Parathyroid adenoma (tissue), 2 donors: ENCODE measurements around the gene DCDC2C.

Experiments used
- H2AFZ ChIP-seq: fragments of 300-600 bp; sonication (generic); one replicate; pipeline ENCODE4 v1.7.0; 2017; ENCODE audit warnings: antibody characterized with exemption, mild to moderate bottlenecking
- H3K27ac ChIP-seq: fragments of 300-600 bp; sonication (generic); one replicate; pipeline ENCODE4 v1.7.0; 2017
- H3K27me3 ChIP-seq: fragments of 300-600 bp; sonication (generic); one replicate; pipeline ENCODE4 v1.7.0; 2017; ENCODE audit warnings: low read length; ENCODE audit not compliant: control insufficient read depth, insufficient read depth
- H3K36me3 ChIP-seq: fragments of 300-600 bp; sonication (generic); one replicate; pipeline ENCODE4 v1.7.0; 2017; ENCODE audit warnings: low read length; ENCODE audit not compliant: control insufficient read depth, insufficient read depth
- H3K4me1 ChIP-seq: fragments of 300-600 bp; sonication (generic); one replicate; pipeline ENCODE4 v1.7.0; 2017; ENCODE audit warnings: control low read depth
- H3K4me2 ChIP-seq: fragments of 300-600 bp; sonication (generic); one replicate; pipeline ENCODE4 v1.7.0; 2017; ENCODE audit warnings: low read length
- H3K4me3 ChIP-seq: fragments of 300-600 bp; sonication (generic); one replicate; pipeline ENCODE4 v1.7.0; 2017; ENCODE audit warnings: low read depth, low read length
- H3K79me2 ChIP-seq: fragments of 300-600 bp; sonication (generic); one replicate; pipeline ENCODE4 v1.7.0; 2017; ENCODE audit warnings: control low read depth
- H3K9ac ChIP-seq: fragments of 300-600 bp; sonication (generic); one replicate; pipeline ENCODE4 v1.7.0; 2017; ENCODE audit warnings: mild to moderate bottlenecking
- H3K9me3 ChIP-seq: fragments of 300-600 bp; sonication (generic); one replicate; pipeline ENCODE4 v1.7.0; 2017; ENCODE audit warnings: low read length; ENCODE audit not compliant: control insufficient read depth
- CTCF ChIP-seq: fragments of 300-600 bp; sonication (generic); IDR thresholded peaks from one replicate; pipeline ENCODE4 v1.7.0; 2017; ENCODE audit warnings: antibody characterized with exemption, mild to moderate bottlenecking
- donor health status: primary hyperparathyroidism.

DCDC2C gene

GRCh38 chr2:3837086-3837485 lies 133.7 kb downstream of the DCDC2C start:
- H3K9ac ChIP-seq = no peak overlapping the region
- H3K27ac ChIP-seq = no peak overlapping the region
- no peaks in the 10 kb centered on the region for H3K4me1 ChIP-seq
- no peak overlapping the region for H2AFZ ChIP-seq
- no peaks in the 10 kb centered on the region for H3K36me3 ChIP-seq
- H3K4me2 ChIP-seq = no peak overlapping the region
- no peak overlapping the region for H3K4me3 ChIP-seq
- no peaks in the 10 kb centered on the region for H3K79me2 ChIP-seq
- no peaks in the 10 kb centered on the region for H3K9me3 ChIP-seq
- H3K27me3 ChIP-seq = no peaks in the 10 kb centered on the region
- TF ChIP-seq CTCF = no peak

GRCh38 chr2:3838348-3838747 lies 135.0 kb downstream of the DCDC2C start:
- Histone ChIP-seq H3K4me2 (no peak overlapping the region), H3K36me3 (no peaks in the 10 kb centered on the region), H3K79me2 (no peaks in the 10 kb centered on the region), H3K4me3 (no peak overlapping the region), H3K27ac (no peak overlapping the region), H2AFZ (no peak overlapping the region), H3K4me1 (no peaks in the 10 kb centered on the region), H3K27me3 (no peaks in the 10 kb centered on the region), H3K9me3 (no peaks in the 10 kb centered on the region), H3K9ac (no peak overlapping the region)
- TF ChIP-seq CTCF = no peak

GRCh38 chr2:3839476-3839875 lies 136.1 kb downstream of the DCDC2C start:
- Histone ChIP-seq H3K4me3 (no peak overlapping the region), H3K9ac (no peak overlapping the region), H2AFZ (peak overlapping the region; percentile 24), H3K36me3 (no peaks in the 10 kb centered on the region), H3K4me1 (no peaks in the 10 kb centered on the region), H3K79me2 (no peaks in the 10 kb centered on the region), H3K27me3 (no peaks in the 10 kb centered on the region), H3K27ac (no peak overlapping the region), H3K9me3 (no peaks in the 10 kb centered on the region), H3K4me2 (peak overlapping the region; percentile 13)
- TF ChIP-seq CTCF = no peak

- no peaks in the 10 kb centered on the region for H3K4me1 ChIP-seq
- no peak overlapping the region for H3K27ac ChIP-seq
- no peaks in the 10 kb centered on the region for H3K27me3 ChIP-seq
- no peaks in the 10 kb centered on the region for H3K9me3 ChIP-seq
- H3K79me2 ChIP-seq = no peaks in the 10 kb centered on the region
- TF ChIP-seq CTCF = no peak
- H3K4me2 ChIP-seq = no peak overlapping the region
- H3K36me3 ChIP-seq = no peaks in the 10 kb centered on the region
- H3K9ac ChIP-seq = no peak overlapping the region
- no peak overlapping the region for H2AFZ ChIP-seq
- no peak overlapping the region for H3K4me3 ChIP-seq
These were observed 137.3 kb downstream of the DCDC2C start for GRCh38 chr2:3840611-3841155.

DNA sequence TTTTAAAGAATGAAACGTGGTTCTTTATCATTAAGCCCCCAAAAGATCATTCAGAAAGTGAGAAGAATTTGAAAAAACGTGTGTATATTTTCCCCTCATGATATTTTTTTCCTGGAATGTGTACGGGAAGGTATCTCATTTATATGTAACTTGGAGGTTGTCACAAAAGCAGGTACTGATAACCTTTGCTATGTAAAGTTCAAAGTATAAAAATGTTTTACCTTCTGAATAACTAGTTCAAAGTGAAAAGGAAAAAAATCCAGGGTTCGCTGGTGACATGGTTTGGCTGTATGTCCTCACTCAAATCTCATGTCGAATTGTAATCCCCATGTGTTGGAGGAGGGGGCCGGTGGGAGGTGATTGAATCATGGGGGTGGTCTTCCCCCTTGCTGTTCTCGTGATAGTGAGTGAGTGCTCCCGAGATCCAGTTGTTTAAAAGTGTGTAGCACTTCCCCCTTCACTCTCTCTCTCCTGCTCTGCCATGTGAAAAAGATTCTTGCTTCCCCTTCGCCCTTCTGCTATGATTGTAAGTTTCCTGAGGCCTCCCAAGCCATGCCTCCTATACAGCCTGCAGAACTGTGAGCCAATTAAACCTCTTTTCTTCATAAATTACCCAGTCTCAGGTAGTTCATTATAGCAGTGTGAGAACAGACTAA lies 144.2 kb downstream of the DCDC2C start:
- TF ChIP-seq CTCF = no peak
- no peaks in the 10 kb centered on the region for H3K79me2 ChIP-seq
- H3K27me3 ChIP-seq = no peaks in the 10 kb centered on the region
- no peak overlapping the region for H3K4me3 ChIP-seq
- no peaks in the 10 kb centered on the region for H3K4me1 ChIP-seq
- H3K9me3 ChIP-seq = no peaks in the 10 kb centered on the region
- no peak overlapping the region for H3K27ac ChIP-seq
- no peaks in the 10 kb centered on the region for H3K36me3 ChIP-seq
- no peak overlapping the region for H2AFZ ChIP-seq
- no peak overlapping the region for H3K9ac ChIP-seq
- H3K4me2 ChIP-seq = no peak overlapping the region
